GM21515 (cell line): ENCODE data around the gene NKD2.
"Not testable (repeated sequence)": the region's sequence is repeated elsewhere in the genome, so short reads cannot be mapped to it uniquely, and the experiment has no call there.

Experiments used
- ATAC-seq: cut with Tn5 transposase; IDR thresholded peaks from one replicate; pipeline ENCODE4 v1.9.1; 2021; ENCODE audit not compliant: unreplicated experiment

Gene NKD2

DNA sequence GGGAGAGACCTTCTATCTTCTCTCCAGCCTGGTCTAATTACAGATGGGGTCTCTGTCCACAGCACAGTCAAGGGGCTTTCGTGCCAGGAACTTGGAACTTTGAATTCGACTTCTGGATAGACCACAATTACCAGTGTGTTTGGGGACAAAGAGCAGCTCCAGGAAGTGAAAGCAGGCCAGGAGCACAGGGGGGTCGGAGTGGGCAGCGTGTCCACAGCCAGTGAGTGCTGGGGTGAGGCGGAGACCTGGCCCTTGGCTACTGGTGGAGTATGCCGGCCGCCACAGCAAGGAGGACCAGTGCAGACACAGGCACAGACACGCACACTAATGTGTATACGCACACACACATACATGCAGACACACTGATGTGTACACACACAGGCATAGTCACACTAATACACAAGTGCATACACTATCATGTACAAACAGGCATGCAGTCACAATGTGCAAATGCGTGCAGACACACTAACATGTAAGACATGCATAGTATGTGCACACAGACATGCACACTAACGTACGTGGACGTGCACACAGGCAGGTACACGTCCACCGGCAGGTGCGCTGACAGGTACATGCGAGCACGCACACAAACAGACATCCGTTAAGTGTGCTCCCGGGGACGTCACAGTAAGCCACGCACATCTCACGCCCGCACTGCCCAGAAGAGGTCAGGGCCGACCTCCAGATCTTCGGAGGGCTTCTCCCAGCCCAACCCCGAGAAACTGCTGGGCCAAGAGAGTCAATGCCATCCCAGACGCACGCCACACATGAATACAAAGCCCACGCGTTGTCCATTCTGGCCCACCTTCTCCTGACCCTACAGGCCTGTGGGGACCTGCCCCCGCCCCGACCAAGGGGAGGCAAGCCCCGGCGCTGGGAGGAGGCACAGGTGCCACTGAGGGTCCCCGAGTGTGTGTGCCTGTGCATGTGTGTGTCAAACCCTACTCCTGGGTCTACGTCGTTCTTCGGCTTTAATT, 46.5 kb downstream of the NKD2 start:
- no peak for ATAC-seq

DNA sequence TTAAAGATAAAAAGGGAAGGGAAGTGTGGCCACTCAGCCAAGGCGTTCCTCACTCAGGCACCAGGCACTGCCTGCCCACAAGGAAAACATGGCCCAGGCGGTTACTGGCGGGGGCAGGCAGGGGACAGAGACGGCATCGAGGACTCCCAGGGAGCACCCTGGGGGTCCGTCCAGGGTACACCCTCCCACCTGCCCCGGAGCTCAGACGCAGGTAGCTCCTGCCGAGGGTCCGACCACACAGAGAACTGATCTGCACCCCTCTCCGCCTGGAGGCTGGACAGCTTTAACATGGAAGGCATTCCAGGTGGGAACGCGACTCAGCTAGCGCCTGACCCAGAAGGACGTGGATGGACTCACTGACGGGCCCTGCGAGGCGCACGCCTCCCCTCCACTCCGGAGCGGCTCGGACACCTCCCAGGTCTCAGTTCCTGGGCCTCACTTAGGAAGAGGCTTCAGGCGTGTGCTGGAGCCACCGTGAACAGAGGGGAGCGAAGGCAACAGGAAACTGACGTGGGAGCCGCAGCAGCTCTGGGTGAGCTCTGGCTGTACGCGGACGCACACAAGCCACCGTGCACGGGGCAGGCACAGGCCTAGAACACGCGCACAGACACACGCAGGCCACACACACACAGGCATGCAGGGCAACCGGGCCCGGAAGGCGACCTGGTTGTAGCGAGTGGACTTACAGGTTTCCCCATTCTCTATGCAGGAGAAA, 47.5 kb downstream of the NKD2 start:
- no peak for ATAC-seq

DNA sequence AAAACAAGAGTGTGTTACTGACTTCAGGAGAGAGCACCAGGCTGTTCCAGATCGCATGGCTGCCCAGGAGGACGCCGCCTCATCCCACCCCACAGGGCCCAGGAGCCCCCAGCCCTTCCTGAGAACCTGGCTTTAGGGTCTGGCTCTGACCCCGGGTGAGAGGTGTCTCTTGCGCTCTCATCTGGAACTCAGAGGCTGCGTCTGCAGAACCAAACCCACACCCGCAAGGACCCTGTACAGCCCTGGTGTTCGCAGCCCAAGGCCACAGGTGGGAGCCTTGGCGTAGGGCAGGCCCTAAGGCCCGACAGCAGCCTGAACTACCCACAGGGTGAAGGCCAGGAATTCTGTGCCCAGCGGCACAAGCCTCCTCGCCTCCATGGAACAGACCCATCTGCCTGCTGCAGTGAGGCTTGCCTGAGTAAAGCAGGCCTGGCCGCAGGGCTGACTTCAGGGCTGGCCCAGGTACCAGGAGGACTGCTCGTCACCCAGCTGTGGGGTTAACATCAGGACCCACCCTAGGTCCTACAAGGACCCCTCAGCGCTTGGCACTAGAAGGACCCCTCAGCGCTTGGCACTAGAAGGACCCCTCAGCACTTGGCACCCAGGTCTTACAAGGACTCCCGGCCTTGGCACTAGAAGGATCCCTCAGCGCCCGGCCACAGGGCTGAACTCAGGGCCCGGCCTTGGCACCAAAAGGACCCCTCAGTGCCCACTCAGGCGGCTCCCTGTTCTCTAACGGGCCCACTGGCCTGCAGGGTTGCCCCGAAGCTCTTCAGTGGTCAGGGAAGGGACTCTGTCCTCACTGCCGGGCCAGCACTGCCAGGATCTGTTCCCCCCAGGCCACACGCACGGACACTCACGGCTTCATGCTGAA, 48.2 kb downstream of the NKD2 start:
- no peak for ATAC-seq

DNA sequence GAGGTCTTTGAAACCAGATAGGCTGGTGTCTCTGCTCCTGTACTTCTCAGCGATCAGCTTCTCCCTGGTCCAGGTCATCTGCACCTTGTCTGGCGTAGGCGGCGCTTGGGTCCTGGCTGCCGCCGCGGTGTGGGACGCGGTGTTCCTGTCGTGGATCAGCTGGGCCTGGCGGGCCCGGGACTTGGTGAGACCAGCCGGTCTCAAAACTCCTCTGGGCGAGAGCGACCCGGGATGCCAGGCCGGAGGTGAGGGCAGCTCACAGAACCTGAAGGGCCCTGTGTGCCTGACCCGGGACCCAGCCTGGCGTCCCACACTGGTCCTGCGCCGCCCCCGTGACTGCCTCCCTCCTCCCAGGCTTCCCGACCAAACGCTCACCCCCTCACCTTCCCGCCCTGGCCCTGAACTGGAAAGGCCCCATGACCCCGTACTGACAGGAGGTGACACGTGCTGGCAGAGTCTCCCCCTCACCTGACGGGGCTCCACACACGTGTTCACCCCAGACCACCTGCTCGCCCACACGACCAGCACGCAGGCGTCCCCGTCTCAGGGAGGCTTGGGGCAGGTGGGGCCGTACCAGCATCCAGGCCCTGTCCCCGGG, 49.0 kb downstream of the NKD2 start:
- no peak for ATAC-seq

DNA sequence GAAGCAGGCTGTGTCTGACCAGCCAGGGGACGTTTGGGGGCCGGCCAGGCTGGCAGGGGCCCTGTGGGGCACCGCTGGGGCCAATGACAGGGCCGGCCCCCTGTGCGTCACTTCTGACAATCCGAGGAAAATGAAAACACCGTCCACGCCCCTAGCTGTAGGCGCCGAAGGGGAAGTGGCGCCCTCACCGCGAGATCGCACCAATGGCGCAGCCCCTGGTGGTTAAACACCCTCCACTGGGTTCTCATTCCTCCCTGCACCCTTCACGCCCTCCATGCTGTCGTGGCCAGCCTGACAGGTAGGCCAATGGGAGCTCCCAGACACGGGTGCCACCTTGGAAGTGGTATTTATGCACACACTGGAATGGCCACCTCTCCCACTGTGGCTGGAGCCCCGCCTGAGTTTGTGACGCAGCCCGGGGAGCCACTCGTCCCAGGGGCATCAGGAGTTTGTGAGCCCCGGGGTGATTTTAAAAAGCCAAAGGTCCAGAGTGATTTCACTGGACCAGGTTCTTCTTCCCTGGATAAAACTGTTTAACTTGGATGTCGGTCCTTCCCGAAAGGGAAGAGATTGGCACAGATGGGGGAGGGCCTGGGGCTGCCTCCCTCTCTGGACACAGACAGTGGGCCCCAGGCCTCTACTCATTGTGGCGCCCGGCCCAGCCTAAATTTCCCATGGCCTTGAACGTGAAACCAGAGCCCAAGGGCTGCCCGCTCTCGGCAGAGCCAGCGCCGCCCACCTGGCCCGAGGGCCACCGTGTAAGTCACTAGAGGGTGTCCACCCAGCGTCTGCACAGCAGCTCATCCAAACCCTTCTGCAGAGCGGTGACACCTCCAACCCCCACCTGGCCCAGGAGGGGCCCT, 49.7 kb downstream of the NKD2 start:
- ATAC-seq = no peak

DNA sequence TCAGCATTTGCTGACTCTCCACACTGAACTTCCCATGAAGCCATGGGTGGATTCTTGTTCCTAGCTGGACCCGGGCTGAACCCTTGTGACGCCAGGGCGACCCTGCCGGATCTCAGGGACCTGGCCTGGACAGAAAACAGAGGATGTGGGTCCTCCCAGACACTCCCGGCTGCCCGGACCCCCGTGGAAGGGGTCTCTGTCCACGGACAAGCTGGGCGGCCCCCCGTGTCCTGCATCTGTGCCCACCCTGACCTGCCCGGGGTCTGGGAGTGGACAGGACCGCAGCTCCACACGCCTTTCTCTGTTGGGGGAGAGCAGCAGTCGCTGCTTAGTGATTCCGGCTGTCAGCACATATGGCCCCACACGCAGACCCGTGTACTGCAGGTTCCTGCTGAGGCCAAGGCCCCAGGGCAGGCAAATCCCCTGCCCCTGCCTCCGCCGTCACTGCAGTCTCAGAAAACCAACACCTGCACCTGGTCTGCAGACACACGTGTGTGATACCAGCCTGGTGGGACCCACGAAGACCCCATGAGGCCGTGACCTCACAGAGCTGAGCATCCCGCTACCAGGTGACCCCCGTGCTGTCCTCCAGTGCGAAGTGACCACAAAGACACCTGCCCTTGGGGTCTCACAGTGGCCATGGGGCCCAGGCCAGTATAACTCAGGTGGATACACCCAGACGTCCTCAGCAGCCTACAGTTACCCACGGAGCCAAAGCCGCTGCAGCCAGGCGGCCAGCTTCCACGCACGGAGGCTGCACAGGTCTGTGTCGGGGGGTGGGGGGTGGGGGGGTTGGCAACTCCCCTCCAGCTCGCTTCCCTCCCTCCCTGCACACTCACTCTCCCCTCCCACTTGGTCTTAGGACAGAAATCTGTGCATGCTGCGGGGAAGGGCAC, 50.6 kb downstream of the NKD2 start:
- ATAC-seq = no peak

DNA sequence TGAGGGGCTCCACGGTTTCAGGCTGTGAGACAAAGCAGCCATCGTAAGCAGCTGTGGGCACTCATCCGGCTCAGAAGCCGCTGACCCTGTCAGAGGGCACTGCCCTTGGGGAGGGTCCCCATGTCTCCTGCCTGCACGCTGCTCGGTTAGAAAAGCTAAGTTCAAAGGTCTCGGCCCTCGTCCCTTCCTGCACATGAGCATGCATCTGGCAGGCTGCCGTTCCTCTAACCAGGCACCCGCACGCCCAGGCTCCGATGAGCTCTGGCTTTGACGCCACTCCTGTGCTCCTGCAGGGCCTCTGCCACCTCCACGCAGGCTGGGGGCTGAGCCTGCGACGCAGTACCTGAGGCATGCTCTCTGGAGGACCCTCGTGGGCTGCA, 51.3 kb downstream of the NKD2 start:
- no peak for ATAC-seq

DNA sequence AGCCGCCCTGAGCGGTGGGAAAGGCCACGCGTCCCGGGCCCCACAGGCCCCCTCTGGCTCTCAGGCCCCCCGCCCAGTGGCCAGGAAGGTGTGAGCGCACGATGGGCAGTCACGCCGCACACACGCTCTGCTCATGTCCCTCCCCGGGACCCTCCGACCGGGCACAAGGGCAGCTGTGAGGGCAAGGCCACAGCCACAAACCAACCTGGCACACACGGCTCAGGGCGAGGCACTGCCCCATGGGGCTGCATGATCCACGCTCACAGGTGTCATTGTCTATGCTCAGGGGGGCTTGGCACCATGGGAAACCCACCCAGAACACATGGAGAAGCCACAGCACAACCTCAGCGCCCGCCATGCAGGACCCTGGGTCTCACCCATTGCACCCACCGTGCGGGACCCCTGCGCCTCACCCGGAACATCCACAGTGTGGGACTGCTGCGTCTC, 52.0 kb downstream of the NKD2 start:
- no peak for ATAC-seq

DNA sequence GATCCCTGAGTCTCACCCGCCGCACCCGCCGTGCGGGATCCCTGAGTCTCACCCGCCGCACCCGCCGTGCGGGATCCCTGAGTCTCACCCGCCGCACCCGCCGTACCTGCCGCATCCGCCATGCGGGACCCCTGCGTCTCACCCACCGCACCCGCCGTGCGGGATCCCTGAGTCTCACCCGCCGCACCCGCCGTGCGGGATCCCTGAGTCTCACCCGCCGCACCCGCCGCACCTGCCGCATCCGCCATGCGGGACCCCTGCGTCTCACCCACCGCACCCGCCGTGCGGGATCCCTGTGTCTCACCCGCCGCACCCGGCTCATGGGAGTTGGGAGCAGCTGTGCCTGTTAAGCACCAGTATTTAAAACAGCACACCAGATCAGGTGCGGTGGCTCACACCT, 52.7 kb downstream of the NKD2 start:
- ATAC-seq = not testable (repeated sequence)

DNA sequence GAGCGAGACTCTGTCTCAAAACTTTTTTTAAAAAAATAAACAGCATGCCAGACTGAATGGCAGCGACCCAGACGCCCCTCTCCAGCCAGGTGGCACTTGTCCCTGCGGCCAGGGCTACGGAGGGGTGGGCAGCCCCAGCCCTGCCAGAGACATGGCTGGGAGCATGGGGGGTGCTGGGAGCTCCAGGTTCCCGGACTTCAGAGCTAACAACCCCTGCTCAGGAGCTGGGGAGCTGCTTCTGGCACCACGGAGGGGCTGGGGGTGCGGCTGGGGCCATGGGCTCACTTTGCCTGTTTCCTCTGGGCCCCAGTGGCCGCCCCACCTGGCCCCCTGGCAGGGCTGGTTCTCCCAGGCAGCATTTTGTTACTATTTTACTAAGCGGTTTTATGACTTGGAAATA, 53.3 kb downstream of the NKD2 start:
- no peak for ATAC-seq

DNA sequence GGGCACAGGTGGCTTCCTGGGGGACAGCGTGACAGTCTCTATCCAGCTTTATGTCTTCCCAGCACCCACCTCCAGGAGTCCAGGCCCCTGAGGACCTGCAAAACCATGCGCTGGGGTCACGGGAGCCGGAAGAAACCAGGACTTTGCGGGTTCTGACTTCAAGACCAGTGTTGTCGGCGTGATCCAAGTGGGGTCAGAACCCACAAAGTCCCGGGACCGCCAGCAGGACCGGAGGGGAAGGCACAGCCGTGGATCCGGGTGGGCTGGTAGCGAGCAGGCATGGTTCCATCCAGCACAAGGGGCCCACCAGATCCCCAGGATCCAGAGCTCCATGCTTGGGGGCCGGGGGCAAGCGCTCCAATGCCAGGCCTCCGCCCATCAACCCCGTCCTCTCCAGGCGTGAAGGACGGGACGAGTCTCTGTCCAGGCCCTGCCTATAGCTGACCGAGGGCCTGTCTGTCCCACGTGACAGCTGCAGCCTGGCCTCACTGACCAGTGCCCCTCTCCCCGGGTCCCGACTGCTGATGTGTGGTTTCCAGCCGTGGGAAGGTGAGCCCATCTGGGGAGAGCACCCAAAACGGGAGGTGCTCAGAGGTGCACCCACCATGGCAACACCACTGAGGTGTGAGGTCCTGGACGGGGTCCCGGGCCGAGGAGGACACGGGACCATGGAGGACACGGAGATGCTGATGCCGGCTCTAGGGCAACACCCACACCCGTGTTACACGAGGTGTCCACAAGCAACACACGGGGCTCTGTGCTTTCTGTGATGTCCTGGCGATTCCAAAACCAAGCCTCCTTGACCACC, 54.4 kb downstream of the NKD2 start:
- ATAC-seq = no peak

DNA sequence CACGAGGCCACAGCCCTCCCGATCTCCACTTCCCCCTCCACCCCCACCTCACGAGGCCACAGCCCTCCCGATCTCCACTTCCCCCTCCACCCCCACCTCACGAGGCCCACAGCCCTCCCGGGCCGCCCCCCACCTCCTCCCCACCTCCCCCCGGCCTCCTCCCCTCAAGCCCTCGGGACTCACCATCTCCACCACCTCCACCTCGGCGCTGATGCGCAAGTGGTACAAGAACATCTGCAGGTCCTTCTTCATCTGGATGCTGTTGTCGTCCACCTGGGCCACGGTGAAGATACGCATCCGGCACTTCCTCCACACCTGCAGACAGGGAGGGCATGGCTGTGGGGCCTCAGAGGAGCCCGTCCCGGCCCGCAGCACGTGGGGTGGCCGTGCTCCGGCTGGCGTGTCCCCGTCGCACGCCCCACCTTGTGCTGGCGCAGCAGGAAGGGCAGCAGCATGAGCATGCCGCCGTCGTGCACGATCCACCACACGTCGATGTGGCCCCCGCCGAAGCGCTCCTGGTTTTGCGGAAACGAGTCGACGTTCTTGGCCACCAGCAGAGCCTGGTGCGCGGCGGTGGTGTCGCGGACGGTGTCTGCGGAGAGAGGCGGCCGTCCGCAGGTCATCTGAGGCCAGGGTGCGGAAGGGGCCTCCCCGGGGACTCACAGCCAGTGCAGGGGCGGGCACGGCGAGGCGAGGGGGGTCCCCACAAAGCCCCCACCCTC, 55.2 kb downstream of the NKD2 start:
- no peak for ATAC-seq

DNA sequence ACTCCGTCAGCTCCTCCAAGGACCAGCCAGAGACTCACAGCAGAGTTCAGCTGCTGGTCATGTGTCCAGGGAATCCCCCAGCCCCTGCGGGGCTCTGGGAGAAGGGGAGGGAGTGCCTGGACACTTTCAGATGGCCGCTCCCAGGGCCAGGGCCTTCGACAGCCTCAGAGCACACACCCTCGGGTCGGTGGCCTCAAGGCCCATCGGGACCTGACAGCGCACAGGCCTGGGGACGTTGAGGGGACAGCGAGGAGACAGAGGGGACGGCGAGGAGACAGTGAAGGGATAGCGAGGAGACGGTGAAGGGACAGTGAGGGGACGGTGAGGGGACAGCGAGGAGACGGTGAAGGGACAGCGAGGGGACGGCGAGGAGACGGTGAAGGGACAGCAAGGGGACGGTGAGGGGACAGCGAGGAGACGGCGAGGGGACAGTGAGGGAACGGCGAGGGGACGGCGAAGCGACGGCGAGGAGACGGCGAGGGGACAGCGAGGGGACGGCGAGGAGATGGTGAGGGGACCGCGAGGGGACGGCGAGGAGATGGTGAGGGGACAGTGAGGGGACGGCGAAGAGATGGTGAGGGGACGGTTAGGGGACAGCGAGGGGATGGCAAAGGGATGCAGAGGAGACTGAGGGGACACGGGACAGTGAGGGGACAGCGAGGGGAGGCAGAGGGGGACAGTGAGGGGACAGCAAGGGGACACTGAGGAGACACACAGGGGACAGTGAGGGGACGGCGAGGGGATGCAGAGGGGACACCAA, 56.0 kb downstream of the NKD2 start:
- ATAC-seq = no peak

DNA sequence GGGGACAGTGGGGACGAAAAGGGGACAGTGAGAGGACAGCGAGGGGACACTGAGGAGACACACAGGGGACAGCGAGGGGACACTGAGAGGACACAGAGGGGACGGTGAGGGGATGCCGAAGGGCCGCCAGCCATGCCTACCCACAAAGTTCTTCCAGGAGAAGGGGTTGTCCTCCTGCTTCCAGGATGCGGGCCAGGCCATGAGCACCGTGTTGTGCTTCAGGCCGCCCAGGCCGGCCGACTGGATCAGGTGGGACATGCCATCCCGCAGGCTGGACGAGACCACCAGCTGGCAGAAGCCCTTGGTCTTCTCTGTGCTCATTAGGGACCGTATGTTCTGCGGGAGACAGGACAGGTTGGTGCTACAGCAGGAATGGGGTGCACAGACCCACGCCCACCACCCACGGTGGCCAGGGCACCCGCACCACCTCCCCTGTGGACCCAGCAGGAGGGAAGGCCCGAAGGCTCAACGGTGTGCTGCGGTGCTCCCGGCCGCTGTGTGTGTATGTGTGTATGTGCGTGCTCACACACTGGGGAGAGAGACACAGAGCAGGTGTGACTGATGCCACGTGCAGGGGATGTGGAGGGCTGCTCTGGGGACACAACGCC, 56.6 kb downstream of the NKD2 start:
- no peak for ATAC-seq

DNA sequence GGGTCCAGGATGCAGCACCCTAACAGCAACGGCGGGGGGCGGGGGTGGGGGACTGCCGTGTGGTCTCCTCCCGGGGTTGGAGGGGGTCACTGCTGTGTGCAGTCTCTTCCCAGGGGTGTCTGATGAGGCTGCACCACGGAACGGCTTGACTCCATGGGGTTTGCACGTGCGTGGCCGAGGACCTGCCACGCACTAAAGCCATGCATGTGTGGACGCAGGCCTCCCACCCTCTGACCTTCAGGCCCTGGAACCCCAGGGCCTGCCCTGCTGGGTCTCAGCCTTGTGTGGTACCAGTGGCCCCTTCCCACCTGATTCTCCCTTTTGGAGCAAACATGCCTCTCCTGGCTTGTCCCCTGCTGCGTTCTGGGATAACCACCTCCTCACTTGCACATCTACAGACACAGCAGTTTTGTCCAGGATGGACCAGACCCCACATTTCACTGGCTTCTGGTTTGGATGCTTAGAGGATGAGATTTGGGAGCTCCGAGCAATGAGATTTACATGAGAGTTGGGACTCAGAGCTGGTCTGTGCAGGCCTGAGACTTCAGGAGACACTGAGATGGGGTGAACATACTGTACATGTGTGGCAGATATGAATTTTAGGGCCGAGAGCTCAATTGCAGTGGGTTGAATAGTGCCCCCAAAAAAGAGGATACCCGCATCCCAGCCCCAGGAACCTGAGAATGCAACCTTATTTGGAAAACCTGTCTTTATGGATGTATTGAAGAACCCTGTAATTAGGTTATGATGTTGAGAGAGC, 57.5 kb downstream of the NKD2 start:
- no peak for ATAC-seq

DNA sequence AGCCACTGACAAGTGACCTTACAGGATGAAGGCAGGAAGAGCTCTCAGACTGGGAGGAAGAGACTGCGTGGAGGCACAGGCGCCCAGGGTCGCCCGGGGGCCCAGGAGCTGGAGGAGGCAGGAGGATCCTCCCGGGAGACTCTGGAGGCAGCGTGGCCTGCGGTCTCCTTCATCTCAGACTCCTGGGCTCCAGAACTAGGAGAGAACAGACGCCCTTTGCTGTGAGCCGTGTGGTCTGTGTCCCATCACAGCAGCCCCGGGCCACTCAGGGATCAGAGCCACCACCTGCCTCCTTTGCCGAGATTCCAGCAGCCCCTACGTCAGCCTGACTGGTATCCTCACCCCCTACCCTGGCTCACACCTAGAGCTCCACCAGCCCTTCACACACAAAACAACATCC, 58.1 kb downstream of the NKD2 start:
- no peak for ATAC-seq
